PC-3 (cell line): ENCODE data around the gene UBAP1. TPM values are rescaled to one million over a fixed set of nuclear protein-coding genes. Genes with fewer than 3 reads are reported as not detected.
A peak's percentile ranks its signal among the peaks of the same experiment; 100 is the strongest.
"Not testable (repeated sequence)": the region's sequence is repeated elsewhere in the genome, so short reads cannot be mapped to it uniquely, and the experiment has no call there.

Experiments
- ATAC-seq: fragments of 200-7000 bp; cut with Tn5 transposase; 2 replicates; pipeline ENCODE4 v1.9.1; 2020; ENCODE audit warnings: mild to moderate bottlenecking, moderate library complexity
- BruUV-seq: library from RNA; stranded (reverse); fragments of 400-500 nt; replicated peaks from 2 replicates; lab custom pipeline; 2021; lab: Mats Ljungman, UMichigan
- CTCF ChIA-PET: fragments of 300-600 bp; sonication (Branson Sonifier 250); formaldehyde crosslinking; loops from one replicate; lab custom pipeline; 2022; ENCODE audit warnings: antibody characterized with exemption; lab: Charles Lee
- POLR2A ChIA-PET: fragments of 300-600 bp; sonication (Branson Sonifier 250); formaldehyde crosslinking; loops from one replicate; lab custom pipeline; 2022; ENCODE audit warnings: antibody characterized with exemption; ENCODE audit not compliant: unreplicated experiment; lab: Charles Lee
- DNase-seq: peaks from one replicate; pipeline ENCODE4 v3.0.0-alpha.2; 2015
- H2AFZ ChIP-seq: fragments of 300-600 bp; sonication (generic); 2 replicates; pipeline ENCODE4 v1.6.0; 2016; ENCODE audit warnings: antibody characterized with exemption, low read length
- H3F3A ChIP-seq: fragments of 300-600 bp; sonication (generic); one replicate; pipeline ENCODE4 v1.6.0; 2017; ENCODE audit warnings: antibody characterized with exemption, low read length, control low read depth, mild to moderate bottlenecking; ENCODE audit not compliant: unreplicated experiment
- H3K27ac ChIP-seq: fragments of 300-600 bp; sonication (generic); 2 replicates; pipeline ENCODE4 v1.5.1; 2016; ENCODE audit warnings: mild to moderate bottlenecking, low read length
- H3K27me3 ChIP-seq: fragments of 300-600 bp; sonication (generic); 2 replicates; pipeline ENCODE4 v1.6.1; 2016; ENCODE audit warnings: low read length, mixed read lengths
- H3K36me3 ChIP-seq: fragments of 300-600 bp; sonication (generic); 2 replicates; pipeline ENCODE4 v1.6.1; 2016; ENCODE audit warnings: low read depth, mixed run types, low read length, mixed read lengths
- H3K4me1 ChIP-seq: fragments of 300-600 bp; sonication (generic); 2 replicates; pipeline ENCODE4 v1.5.1; 2016; ENCODE audit warnings: low read length; ENCODE audit not compliant: insufficient read depth
- H3K4me2 ChIP-seq: fragments of 300-600 bp; sonication (generic); 2 replicates; pipeline ENCODE4 v1.6.0; 2016; ENCODE audit warnings: low read length
- H3K4me3 ChIP-seq: fragments of 300-600 bp; sonication (generic); 2 replicates; pipeline ENCODE4 v1.5.1; 2016; ENCODE audit warnings: mild to moderate bottlenecking, low read length, mixed read lengths
- H3K79me2 ChIP-seq: fragments of 300-600 bp; sonication (generic); 2 replicates; pipeline ENCODE4 v1.6.1; 2017; ENCODE audit warnings: low read length, mixed read lengths
- H3K9ac ChIP-seq: fragments of 300-600 bp; sonication (generic); 2 replicates; pipeline ENCODE4 v1.6.0; 2016; ENCODE audit warnings: mild to moderate bottlenecking, low read length
- H3K9me2 ChIP-seq: fragments of 300-600 bp; sonication (generic); replicated peaks from 2 replicates; pipeline ENCODE4 v1.6.1; 2016; ENCODE audit warnings: mixed run types, low read length, mixed read lengths
- H3K9me3 ChIP-seq: fragments of 300-600 bp; sonication (generic); 2 replicates; pipeline ENCODE4 v1.6.1; 2016; ENCODE audit warnings: low read length, mixed read lengths
- H4K20me1 ChIP-seq: fragments of 300-600 bp; sonication (generic); 2 replicates; pipeline ENCODE4 v1.6.1; 2016; ENCODE audit warnings: low read length, mixed read lengths
- CTCF ChIP-seq: fragments of 300-600 bp; sonication (generic); conservative IDR thresholded peaks from 2 replicates; pipeline ENCODE4 v1.5.1; 2017; ENCODE audit warnings: antibody characterized with exemption, low read depth, mild to moderate bottlenecking, low read length
- EZH2 ChIP-seq: fragments of 300-600 bp; sonication (generic); IDR thresholded peaks from one replicate; pipeline ENCODE4 v1.6.1; 2017; ENCODE audit warnings: antibody characterized with exemption, mild to moderate bottlenecking, low read length; ENCODE audit not compliant: unreplicated experiment
- EZH2phosphoT487 ChIP-seq: fragments of 300-600 bp; sonication (generic); IDR thresholded peaks from 2 replicates; pipeline ENCODE4 v1.6.1; 2018; ENCODE audit warnings: mild to moderate bottlenecking, antibody characterized with exemption, low read length, borderline replicate concordance
- intact Hi-C: fragments of 100-400 bp; cut with micrococcal nuclease; formaldehyde crosslinking; loops from 2 replicates; pipeline ENCODE4 v1.9.0; 2023
- total RNA-seq: library from RNA; depleted of rRNA; stranded (reverse); fragments of >200 nt; gene quantifications from 2 replicates; pipeline ENCODE4 v1.2.3, GENCODE V29; 2014

The UBAP1 gene
- total RNA-seq, 1 experiment from 2014 or later: 15.2 TPM

DNA sequence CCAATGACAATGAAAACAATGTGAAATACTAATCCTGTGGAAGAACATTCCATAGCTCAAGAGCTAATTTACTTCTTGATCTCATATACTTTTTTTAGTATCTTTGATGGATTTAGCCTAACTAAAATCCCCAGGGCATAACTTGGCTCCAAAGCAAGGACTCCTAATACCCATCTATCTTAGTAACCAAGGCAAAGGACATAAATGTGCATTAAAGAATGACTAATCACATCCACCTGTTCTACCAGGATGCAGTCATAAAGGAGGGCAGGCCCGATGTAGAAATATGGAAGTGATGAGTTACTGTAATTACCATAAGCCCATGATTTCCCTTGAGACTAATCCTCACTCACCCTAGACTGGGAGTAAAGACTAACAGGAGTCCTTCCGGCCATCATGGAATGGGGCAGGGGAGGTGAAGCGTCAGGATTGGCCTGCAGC is 93.3 kb downstream of the UBAP1 start:
- CTCF ChIA-PET: no interaction called here
- no peak overlapping the region for H3K4me2 ChIP-seq
- ATAC-seq (peak; percentile 56; the same call in 1 of the 2 replicates), DNase-seq (peak; percentile 63)
- POLR2A ChIA-PET: no interaction called here
- no peaks in the 10 kb centered on the region for H3F3A ChIP-seq
- TF ChIP-seq EZH2phosphoT487 (no peak), EZH2 (no peak), CTCF (no peak)
- H3K27me3 ChIP-seq: no peaks in the 10 kb centered on the region
- H3K4me3 ChIP-seq: no peak overlapping the region
- no peaks in the 10 kb centered on the region for H3K9me3 ChIP-seq
- intact Hi-C loops: no loop called here
- no peaks in the 10 kb centered on the region for H3K9me2 ChIP-seq
- H3K27ac ChIP-seq: no peak overlapping the region
- H3K4me1 ChIP-seq: peaks cover 11% of the 10 kb centered on the region
- no peaks in the 10 kb centered on the region for H4K20me1 ChIP-seq
- no peak overlapping the region for H2AFZ ChIP-seq
- BruUV-seq: no TSS peak
- no peak overlapping the region for H3K9ac ChIP-seq
- no peaks in the 10 kb centered on the region for H3K36me3 ChIP-seq
- H3K79me2 ChIP-seq: no peaks in the 10 kb centered on the region

- not testable (repeated sequence) for H3K79me2 ChIP-seq, BruUV-seq
These were observed 94.7 kb downstream of the UBAP1 start for GRCh38 chr9:34273588-34273987.

GRCh38 chr9:34275811-34276210 is 97.0 kb downstream of the UBAP1 start:
- no peak for ATAC-seq
- Histone ChIP-seq H3K4me3 (no peak overlapping the region), H3K4me2 (no peak overlapping the region), H3K9me3 (no peaks in the 10 kb centered on the region), H3K9me2 (no peaks in the 10 kb centered on the region), H3K79me2 (no peaks in the 10 kb centered on the region), H3K36me3 (no peaks in the 10 kb centered on the region), H3K4me1 (peaks cover 19% of the 10 kb centered on the region), H2AFZ (no peak overlapping the region), H3K9ac (no peak overlapping the region), H3K27ac (no peak overlapping the region), H3F3A (no peaks in the 10 kb centered on the region), H4K20me1 (no peaks in the 10 kb centered on the region), H3K27me3 (no peaks in the 10 kb centered on the region)
- no TSS peak for BruUV-seq
- no peak for DNase-seq
- intact Hi-C loops: no loop called here
- CTCF ChIA-PET: no interaction called here
- TF ChIP-seq CTCF (no peak), EZH2 (no peak), EZH2phosphoT487 (no peak)
- POLR2A ChIA-PET: no interaction called here

More at GRCh38 chr9:34273588-34273987, 94.7 kb downstream of the UBAP1 start:
- POLR2A ChIA-PET, H3K9ac ChIP-seq, H3K36me3 ChIP-seq, H3K4me3 ChIP-seq, H3F3A ChIP-seq, ATAC-seq, H3K4me2 ChIP-seq, intact Hi-C loops, H3K9me2 ChIP-seq, H4K20me1 ChIP-seq, H3K9me3 ChIP-seq, H3K27ac ChIP-seq, H3K27me3 ChIP-seq, DNase-seq, CTCF ChIA-PET, H2AFZ ChIP-seq: not testable (repeated sequence)
- H3K4me1 ChIP-seq: peaks cover 11% of the 10 kb centered on the region
